GM21390 (cell line): ENCODE measurements around the gene PCCA.
A peak's percentile ranks its signal among the peaks of the same experiment; 100 is the strongest.
"Not testable (repeated sequence)": the region's sequence is repeated elsewhere in the genome, so short reads cannot be mapped to it uniquely, and the experiment has no call there.

Experiments
- ATAC-seq: cut with Tn5 transposase; IDR thresholded peaks from one replicate; pipeline ENCODE4 v1.9.1; 2021; ENCODE audit not compliant: unreplicated experiment

Gene PCCA

GRCh38 chr13:100088644-100089464, at the start of gene PCCA:
Gene PCCA, plus strand, starts transcription at chr13:100089093. Its CDS starts 28 bp downstream, at chr13:100089121.
- peak; percentile 96 for ATAC-seq

DNA sequence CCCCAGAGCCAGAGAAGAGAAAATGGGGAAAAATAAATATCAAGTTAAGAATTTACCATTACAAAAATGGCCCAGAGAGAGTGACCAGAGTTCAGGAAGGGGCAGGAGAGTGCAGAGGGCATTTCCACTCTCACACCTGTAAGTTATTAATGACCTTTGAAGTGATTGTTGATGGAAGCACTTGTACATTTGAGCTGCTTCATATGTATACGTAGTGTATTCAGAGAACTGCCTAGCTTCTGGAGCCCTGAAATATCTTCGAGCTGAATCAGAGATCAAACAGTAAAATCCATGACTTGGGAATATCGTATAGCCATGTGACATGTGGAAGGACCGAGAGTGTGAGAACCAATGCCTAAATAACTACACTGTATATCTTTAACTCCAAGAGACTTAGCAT, 49.2 kb upstream of the PCCA start:
- ATAC-seq: no peak

- no peak for ATAC-seq
Measured at GRCh38 chr13:100040196-100040595, 48.7 kb upstream of the PCCA start.

- no peak for ATAC-seq
Measured at GRCh38 chr13:100044936-100045335, 44.0 kb upstream of the PCCA start.

GRCh38 chr13:100045355-100045754, 43.5 kb upstream of the PCCA start:
- ATAC-seq: no peak

DNA sequence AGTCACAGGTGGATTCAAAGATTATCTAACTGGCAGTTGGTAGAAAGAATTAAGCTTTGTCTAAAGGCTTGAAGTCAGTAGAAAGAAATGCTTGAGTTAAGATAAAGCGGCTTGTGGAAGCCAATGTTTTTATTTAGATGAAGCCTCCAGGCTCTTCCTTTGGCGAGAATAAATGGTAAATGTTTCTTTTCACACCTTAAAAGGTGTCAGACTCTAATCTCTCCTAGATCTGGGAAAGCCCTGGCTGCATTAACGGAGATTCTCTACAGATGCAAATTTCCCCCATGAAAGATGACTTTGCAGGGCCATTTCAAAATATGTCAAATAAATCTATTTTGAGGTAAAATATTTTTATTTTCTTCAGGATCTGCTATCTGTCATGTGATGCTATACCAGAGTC, 37.8 kb upstream of the PCCA start:
- ATAC-seq: no peak

DNA sequence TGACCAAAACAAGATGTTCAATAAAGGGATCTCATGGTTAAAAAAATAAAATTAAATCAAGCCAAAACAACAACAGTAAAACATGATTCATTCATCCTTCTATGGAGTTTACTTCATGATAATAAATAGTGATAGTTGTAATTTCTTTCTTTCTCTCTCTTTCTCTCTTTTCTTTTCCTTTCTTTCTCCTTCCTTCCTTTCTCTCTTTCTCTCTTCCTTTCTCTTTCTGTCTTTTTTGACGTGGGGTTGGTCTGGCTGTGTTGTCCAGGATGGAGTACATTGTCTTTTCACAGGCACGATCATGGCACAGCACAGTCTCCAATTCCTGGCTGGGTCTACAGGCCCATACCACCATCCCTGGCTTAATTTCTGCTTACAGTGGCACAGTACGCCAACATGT, 29.1 kb upstream of the PCCA start:
- ATAC-seq: no peak

GRCh38 chr13:100063333-100063732, 25.6 kb upstream of the PCCA start:
- ATAC-seq: no peak

DNA sequence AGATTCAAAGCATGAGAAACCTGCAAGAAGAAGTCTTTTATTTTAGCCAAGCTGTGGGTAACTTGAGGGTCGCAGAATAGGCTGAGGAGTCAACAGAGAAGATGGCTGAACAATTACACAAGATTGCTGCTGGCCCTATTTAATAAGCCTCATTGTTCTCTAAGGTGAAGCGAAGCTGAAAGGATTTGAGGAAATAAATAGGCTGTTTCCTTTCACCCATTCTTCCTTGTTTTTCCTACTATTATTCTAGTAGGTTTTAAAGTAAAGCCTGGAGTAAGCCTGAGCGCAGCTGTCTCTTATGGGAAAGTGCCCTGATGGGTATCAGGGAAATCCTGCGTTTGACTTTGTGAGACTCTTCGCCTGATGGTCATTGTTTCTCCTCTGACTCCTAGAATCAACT, 25.0 kb upstream of the PCCA start:
- ATAC-seq: no peak

DNA sequence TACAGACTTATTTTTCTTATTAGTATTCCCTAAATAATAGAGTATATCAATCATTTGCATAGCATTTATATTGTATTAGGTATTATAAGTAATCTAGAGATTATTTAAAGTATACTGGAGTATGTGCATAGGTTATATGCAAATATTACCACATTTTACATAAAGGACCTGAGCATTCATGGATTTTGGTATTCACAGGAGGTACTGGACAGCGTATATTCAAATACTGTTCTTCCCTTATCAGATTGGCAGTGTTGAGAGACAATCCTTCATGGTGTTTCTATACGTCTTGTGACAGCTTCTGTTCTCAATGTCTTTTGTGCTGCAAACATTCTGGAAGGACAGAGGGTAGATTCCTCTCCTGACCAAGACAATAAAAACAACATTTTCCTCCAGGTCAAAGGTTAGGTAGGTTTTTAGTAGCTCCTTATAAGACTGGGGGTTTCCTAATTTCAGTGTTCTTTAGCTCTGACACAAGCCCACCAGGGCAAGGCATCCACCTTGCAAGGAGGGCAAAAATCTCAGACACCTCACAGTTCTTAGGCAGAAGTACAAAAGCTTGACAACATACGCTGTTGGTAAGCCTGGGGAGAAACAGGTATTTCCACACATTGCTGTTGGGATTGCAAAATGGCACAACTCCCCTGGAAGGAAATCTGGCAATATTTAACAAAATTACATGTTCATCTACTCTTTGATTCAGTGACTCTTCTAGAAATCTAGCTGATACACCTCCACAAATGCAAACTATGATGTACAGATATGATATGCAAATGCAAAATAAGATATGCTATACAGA, 20.6 kb upstream of the PCCA start:
- ATAC-seq: no peak

DNA sequence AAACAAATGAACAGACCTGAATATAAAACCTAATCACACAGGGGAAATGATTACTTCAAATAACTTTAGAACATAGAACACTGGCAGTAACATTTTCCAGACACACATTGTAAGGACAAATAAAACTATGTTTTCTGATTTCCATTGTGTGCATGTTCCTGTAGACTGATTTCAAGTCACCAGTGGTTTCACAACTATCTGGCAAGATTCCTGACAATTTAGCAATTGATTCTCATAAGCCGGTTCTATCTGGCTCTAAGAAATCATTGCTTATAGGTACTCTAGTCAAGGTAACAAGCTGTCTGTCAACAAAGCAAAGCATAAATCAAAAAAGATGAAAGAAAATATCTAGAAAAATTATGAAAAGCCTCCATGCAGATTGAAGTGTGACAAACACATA, 19.6 kb upstream of the PCCA start:
- no peak for ATAC-seq

DNA sequence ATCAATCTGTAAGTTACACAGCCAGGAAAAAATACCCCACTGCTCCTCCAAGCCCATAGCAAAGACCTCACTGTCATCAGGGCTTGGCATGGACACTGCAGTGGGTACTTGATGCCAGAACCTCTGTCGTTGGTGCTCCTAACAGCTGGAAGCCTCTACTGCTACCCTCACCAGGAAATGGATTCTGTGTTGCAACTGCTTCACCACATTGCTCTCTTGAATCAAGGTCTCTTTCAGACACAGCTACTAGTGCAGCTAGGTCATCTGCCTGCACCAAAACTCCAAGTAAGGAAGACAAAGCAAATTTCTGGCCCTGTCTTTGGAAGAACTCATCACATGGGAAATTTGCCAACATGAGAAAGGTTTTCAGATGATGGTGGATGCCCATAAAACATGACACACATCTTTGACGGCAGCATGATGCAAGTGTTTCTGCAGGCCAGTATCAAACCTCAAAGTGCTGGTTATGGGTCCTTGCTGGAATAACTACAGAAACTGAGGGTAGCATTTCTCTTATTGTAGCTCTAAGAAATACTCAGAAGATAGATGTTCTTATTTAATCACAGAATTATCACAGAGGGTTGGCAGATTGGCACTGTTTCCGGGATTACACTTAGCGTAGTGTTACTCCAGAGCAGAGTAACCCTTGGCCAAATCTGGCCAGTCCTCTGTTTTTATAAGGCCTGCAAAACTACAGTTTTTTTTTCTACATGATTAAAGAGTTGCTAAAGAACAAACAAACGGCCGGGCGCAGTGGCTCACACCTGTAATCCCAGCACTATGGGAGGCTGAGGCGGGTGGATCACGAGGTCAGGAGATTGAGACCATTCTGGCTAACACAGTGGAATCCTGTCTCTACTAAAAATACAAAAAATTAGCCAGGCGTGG, 12.9 kb upstream of the PCCA start:
- no peak for ATAC-seq

DNA sequence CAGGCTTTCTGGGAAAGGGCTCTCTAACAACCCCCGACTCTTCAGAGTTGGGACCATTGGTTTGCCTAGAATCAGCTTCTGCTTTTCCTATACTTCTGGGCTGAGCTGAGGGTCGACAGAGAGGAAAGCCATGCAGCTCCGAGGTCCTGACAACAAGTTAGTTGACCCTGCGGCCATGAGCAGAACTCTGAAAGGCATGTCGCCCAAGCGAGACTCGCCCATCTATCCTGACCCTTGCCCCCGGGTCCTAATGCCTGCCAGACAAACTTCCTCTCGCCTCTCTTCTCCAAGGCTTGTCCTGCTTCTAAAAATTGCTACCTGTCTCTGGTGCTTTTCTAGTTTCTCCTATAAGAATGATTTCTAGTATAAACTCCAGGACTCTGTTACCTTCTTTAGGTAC, 9.9 kb upstream of the PCCA start:
- ATAC-seq: not testable (repeated sequence)

DNA sequence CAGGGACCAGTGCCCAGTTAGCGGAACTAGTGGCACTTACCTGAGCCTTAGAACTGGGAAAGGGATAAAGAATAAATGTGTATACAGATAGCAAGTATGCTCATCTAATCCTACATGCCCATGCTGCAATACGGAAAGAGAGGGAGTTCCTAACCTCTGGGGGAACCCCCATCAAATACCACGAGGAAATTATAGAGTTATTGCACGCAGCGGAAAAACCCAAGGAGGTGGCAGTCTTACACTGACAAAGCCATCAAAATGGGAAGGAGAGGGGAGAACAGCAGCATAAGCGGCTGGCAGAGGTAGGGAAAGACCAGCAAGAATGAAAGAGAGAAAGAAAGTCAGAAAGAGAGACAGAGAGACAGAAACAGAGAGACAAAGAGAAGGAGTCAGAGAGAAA, 5.5 kb upstream of the PCCA start:
- not testable (repeated sequence) for ATAC-seq

DNA sequence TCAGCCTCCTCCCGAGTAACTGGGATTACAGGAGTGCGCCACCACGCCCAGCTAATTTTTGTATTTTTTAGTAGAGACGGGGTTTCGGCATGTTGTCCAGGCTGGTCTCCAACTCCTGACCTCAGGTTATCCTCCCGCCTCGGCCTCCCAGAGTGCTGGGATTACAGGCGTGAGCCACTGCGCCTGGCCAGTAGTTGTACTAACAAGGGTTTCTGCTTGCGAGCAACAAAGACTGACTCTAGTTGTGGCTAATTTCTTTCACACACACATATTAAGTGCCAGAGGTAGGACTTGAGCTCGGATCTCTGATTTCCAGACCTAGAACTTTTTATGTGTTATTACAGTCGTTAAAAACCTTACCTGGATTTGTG, 635 bp upstream of the PCCA start:
- ATAC-seq: no peak

- peak; percentile 29 for ATAC-seq
Measured at GRCh38 chr13:100089465-100090032, 656 bp downstream of the PCCA start.

DNA sequence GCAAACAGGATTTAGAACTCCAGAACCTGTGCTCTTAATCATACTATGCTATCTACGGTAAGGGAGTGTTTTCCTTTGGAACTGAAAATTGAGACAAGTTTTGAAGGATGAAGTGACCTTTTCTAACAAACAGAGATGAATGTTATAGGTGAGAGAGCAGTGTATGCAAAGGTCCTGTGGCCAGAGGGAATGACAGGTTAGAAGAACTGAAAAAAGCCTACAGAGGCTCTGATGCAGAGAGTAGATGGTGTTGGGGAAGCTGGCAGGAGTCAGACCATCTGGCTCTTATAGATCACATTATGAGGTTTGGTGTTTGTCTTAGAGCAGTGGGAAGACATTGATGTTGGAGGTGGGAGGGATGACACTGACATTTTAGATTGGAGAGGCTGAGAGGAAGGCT, 2.0 kb downstream of the PCCA start:
- no peak for ATAC-seq

GRCh38 chr13:100091391-100091790, 2.5 kb downstream of the PCCA start:
- no peak for ATAC-seq

- not testable (repeated sequence) for ATAC-seq
Measured at GRCh38 chr13:100092273-100092672, 3.4 kb downstream of the PCCA start.

DNA sequence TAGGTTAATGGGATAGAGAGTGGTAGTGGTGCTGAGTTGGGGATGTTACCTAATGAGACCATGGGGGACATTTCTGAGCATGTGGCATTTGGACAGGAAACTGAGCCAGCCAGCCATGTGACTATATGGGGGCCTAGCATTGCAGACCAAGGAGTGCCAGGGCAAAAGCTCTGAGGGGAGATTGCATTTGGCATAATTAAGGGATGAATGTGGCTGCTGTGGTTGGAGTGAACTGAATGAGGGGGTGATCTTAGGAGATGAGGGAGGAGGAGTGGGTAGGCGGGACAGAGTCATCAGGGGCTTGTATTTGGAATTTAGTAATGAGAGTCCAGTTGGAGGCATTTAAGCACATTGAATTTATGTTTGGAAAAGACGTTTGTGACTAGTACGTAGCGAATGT, 6.6 kb downstream of the PCCA start:
- ATAC-seq: no peak

DNA sequence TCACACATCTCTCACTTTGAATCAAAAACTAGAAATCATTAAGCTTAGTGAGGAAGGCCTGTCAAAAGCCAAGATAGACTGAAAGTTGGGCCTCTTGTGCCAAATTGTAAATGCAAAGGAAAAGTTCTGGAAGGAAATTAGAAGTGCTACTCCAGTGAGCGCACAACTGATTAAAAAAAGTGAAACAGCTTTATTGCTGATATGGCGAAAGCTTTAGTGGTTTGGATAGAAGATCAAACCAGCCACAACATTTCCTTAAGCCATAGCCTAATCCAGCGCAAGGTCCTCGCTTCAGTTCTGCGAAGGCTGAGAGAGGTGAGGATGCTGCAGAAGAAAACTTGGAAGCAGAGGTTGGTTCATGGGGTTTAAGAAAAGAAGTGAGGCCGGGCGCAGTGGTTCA, 7.6 kb downstream of the PCCA start:
- no peak for ATAC-seq
